Measurements from ENCODE around the gene JAKMIP2. TPM values are rescaled to one million over a fixed set of nuclear protein-coding genes. Genes with fewer than 3 reads are reported as not detected.

Gene JAKMIP2
- total RNA-seq, 1 experiment from 2014 or later: 1.2 TPM

- intact Hi-C loops (cut with micrococcal nuclease; ENCODE audit: unreplicated experiment): no loop called here
- no peaks in the 10 kb centered on the region for H3K36me3 ChIP-seq (ENCODE audit: control insufficient read depth, insufficient read depth, low read length)
- CTCF ChIA-PET: no interaction called here
- no TSS peak for BruUV-seq (replicated peaks)
- Mint-ChIP-seq H3K9me3 (ENCODE audit: unreplicated experiment) (peaks cover 37% of the 10 kb centered on the region), H3K4me3 (ENCODE audit: unreplicated experiment) (no peak overlapping the region), H3K27ac (ENCODE audit: unreplicated experiment) (no peak overlapping the region), H3K27me3 (ENCODE audit: insufficient read depth, unreplicated experiment) (no peaks in the 10 kb centered on the region), H3K4me1 (ENCODE audit: low read depth, unreplicated experiment) (no peaks in the 10 kb centered on the region), H3K36me3 (ENCODE audit: insufficient read depth, unreplicated experiment) (no peaks in the 10 kb centered on the region)
- no peaks in the 10 kb centered on the region for H3K27me3 ChIP-seq (replicated peaks; ENCODE audit: control insufficient read depth, insufficient read depth, low read length)
- POLR2A ChIA-PET: no interaction called here
- no peak for TF ChIP-seq CTCF (IDR thresholded peaks at IDR 0.05; ENCODE audit: insufficient read depth in 1 of 2, low read depth in 1 of 2, low read length in 1 of 2, severe bottlenecking in 1 of 2, unreplicated experiment in 1 of 2)
- H3K9me3 ChIP-seq: peaks cover 16% of the 10 kb centered on the region; the same call in 1 of the 2 replicates
- H3K4me1 ChIP-seq: no peaks in the 10 kb centered on the region
- H3K4me3 ChIP-seq (ENCODE audit: low read depth, low read length): no peak overlapping the region
- DNase-seq: no peak
Measured at GRCh38 chr5:147694772-147695171, 87.8 kb downstream of the JAKMIP2 start.

- Histone ChIP-seq H3K4me1 (no peaks in the 10 kb centered on the region), H3K36me3 (ENCODE audit: control insufficient read depth, insufficient read depth, low read length) (no peaks in the 10 kb centered on the region), H3K9me3 (peaks cover 16% of the 10 kb centered on the region; the same call in 1 of the 2 replicates), H3K27me3 (replicated peaks; ENCODE audit: control insufficient read depth, insufficient read depth, low read length) (no peaks in the 10 kb centered on the region), H3K4me3 (ENCODE audit: low read depth, low read length) (no peak overlapping the region)
- Mint-ChIP-seq H3K36me3 (ENCODE audit: insufficient read depth, unreplicated experiment) (no peaks in the 10 kb centered on the region), H3K4me3 (ENCODE audit: unreplicated experiment) (no peak overlapping the region), H3K9me3 (ENCODE audit: unreplicated experiment) (peaks cover 23% of the 10 kb centered on the region), H3K27ac (ENCODE audit: unreplicated experiment) (no peak overlapping the region), H3K27me3 (ENCODE audit: insufficient read depth, unreplicated experiment) (no peaks in the 10 kb centered on the region), H3K4me1 (ENCODE audit: low read depth, unreplicated experiment) (no peaks in the 10 kb centered on the region)
- no TSS peak for BruUV-seq (replicated peaks)
- no peak for DNase-seq
- ChIA-PET POLR2A (no interaction called here), CTCF (no interaction called here)
- intact Hi-C loops (cut with micrococcal nuclease; ENCODE audit: unreplicated experiment): no loop called here
- TF ChIP-seq CTCF (IDR thresholded peaks at IDR 0.05; ENCODE audit: insufficient read depth in 1 of 2, low read depth in 1 of 2, low read length in 1 of 2, severe bottlenecking in 1 of 2, unreplicated experiment in 1 of 2): no peak
Measured at GRCh38 chr5:147693233-147693632, 89.3 kb downstream of the JAKMIP2 start.

GRCh38 chr5:147691130-147691529 is 91.4 kb downstream of the JAKMIP2 start:
- ChIA-PET CTCF (interaction anchor here (1.0 to 1.3 kb wide), 6 partner anchors 12 to 132 kb away, joined by 3 to 24 read pairs (median 6); no protein-coding TSS in a partner anchor), POLR2A (no interaction called here)
- Histone ChIP-seq H3K27me3 (replicated peaks; ENCODE audit: control insufficient read depth, insufficient read depth, low read length) (no peaks in the 10 kb centered on the region), H3K4me1 (no peaks in the 10 kb centered on the region), H3K9me3 (no peaks in the 10 kb centered on the region), H3K4me3 (ENCODE audit: low read depth, low read length) (no peak overlapping the region), H3K36me3 (ENCODE audit: control insufficient read depth, insufficient read depth, low read length) (no peaks in the 10 kb centered on the region)
- Mint-ChIP-seq H3K9me3 (ENCODE audit: unreplicated experiment) (peaks cover 10% of the 10 kb centered on the region), H3K4me1 (ENCODE audit: low read depth, unreplicated experiment) (no peaks in the 10 kb centered on the region), H3K27ac (ENCODE audit: unreplicated experiment) (no peak overlapping the region), H3K36me3 (ENCODE audit: insufficient read depth, unreplicated experiment) (no peaks in the 10 kb centered on the region), H3K27me3 (ENCODE audit: insufficient read depth, unreplicated experiment) (no peaks in the 10 kb centered on the region), H3K4me3 (ENCODE audit: unreplicated experiment) (no peak overlapping the region)
- TF ChIP-seq CTCF (IDR thresholded peaks at IDR 0.05; ENCODE audit: insufficient read depth in 1 of 2, low read depth in 1 of 2, low read length in 1 of 2, severe bottlenecking in 1 of 2, unreplicated experiment in 1 of 2): no peak
- BruUV-seq (replicated peaks): no TSS peak
- DNase-seq: no peak
- intact Hi-C loops (cut with micrococcal nuclease; ENCODE audit: unreplicated experiment): no loop called here
